IgD-negative memory B cell (primary cell): ENCODE data around the gene NMRK2. TPM values are rescaled to one million over a fixed set of nuclear protein-coding genes. Genes with fewer than 3 reads are reported as not detected.
"Not testable (repeated sequence)": the region's sequence is repeated elsewhere in the genome, so short reads cannot be mapped to it uniquely, and the experiment has no call there.

Source experiments
- H3K27ac Mint-ChIP-seq, 3 donors: one replicate each; pipeline ENCODE4 v1.8.0; 2020 to 2022; ENCODE audit warnings: mild to moderate bottlenecking in 3 of 3, mixed read lengths in 3 of 3, moderate library complexity in 1 of 3
- H3K27me3 Mint-ChIP-seq: one replicate; pipeline ENCODE4 v1.8.0; 2021; ENCODE audit warnings: mixed read lengths
- H3K36me3 Mint-ChIP-seq: one replicate; pipeline ENCODE4 v1.8.0; 2020; ENCODE audit warnings: mild to moderate bottlenecking, mixed read lengths
- H3K4me1 Mint-ChIP-seq, 3 donors: one replicate each; pipeline ENCODE4 v1.8.0; 2020 to 2022; ENCODE audit warnings: mixed read lengths in 3 of 3, mild to moderate bottlenecking in 1 of 3
- H3K4me3 Mint-ChIP-seq, 4 donors: one replicate each; pipeline ENCODE4 v1.8.0; 2020 to 2022; ENCODE audit warnings: mild to moderate bottlenecking in 4 of 4, mixed read lengths in 4 of 4, moderate library complexity in 3 of 4
- H3K9me3 Mint-ChIP-seq, 3 donors: one replicate each; pipeline ENCODE4 v1.8.0; 2020 to 2021; ENCODE audit warnings: mixed read lengths in 3 of 3, mild to moderate bottlenecking in 1 of 3
- polyA plus RNA-seq: library from polyadenylated mRNA; unstranded; fragments of 300-500 nt; fragmentation: Illumina TruSeq; gene quantifications from one replicate; pipeline ENCODE4 v1.2.3, GENCODE V29; 2021

The NMRK2 gene
- polyA plus RNA-seq, 1 donor from 2014 or later = not detected

DNA sequence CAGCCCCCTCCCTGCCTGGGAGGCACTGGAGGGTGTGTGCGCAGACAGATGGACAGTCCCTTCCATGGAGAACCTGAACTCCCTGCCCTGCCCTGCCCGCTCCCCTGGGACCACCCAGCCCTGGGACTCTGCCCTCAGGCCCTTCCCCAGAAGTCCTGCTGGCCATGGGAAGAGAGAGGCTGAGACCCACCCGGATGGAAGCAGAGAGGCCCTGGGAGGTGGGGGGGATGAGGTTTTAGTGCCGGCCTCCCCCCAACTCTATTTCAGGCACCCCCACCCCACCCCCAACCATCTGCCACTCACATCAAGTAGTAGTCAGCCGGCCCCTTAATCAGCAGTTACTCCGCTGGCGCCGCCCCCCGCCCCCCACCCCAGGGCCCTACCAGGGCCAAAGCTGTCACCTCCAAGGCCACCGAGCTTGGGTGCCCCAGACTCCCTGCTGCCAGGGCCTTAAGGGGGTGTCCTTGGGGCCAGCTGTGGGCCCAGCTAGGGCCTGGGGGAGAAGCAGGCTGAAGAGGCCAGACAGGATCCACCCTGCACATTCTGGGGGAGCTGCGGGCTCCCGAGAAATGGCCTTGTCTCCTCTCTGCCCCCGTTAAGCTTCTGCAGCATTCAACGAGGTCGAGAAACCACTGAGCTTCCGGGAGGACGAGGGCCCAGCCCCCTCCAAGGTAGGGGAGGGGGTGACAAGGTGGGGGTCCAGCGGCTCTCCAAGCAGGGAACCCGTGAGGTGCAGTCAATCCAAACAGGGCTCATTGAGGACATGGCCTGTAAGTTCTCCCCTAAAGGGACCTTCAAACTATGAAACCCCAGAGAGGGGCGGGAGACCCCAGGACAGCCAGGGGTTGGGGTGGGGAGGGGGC, 17.4 kb downstream of the NMRK2 start:
- H3K4me1 Mint-ChIP-seq = peaks cover 3 to 8% (median 6%) of the 10 kb centered on the region in 3 donors
- no peak overlapping the region for H3K4me3 Mint-ChIP-seq
- peaks cover 8% of the 10 kb centered on the region for H3K27me3 Mint-ChIP-seq
- no peaks in the 10 kb centered on the region for H3K36me3 Mint-ChIP-seq
- no peak overlapping the region for H3K27ac Mint-ChIP-seq
- no peaks in the 10 kb centered on the region for H3K9me3 Mint-ChIP-seq

DNA sequence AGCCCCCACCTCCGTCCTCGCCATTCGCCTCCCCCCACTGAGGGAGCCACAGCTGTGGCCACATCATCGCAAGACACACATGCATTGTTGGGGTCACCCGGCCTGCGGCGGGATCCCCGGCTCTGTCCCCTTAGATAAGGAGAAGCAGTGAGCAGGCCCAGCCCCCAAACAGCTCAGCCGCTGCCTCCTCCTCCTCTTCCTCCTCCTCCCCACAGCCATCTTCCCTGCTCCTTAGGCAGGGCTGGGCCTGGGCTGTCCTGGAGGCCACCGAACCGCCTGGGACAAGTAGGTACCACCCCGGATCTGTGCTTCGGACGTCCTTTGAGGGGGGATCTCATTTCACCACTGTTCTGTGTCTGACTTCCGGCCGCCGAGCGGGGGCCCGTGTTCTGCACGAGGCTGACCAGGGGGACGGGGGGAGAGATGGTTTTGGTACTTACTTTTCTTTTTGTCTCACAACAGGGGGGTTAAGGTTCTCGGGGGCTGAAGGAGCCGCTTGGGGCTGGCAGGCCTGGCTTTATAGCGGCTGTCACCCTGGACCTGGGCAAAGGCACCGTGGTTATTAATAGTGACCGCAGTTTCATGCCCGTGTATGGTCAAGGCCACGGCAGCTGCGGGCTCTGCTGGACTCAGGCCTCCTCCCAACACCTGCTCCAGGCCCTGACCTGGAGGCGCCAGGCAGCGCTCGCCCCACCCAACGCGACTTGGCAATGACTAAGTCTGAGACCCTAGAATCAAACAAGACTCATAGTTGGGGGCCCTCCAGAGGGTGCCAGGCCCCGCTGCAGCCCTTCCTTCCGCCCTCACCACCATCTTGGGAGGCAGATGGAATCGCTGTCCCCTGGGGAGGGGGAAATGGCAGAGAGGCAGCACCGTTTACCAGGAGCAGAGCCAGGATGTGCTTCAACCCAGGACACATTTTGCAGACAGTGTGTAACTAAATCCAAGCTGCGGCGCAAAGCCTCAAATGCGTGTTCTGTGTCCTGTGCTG, 18.3 kb downstream of the NMRK2 start:
- no peaks in the 10 kb centered on the region for H3K9me3 Mint-ChIP-seq
- peaks cover 3 to 8% (median 6%) of the 10 kb centered on the region in 3 donors for H3K4me1 Mint-ChIP-seq
- H3K4me3 Mint-ChIP-seq = peak overlapping the region in 2 of 4 donors; percentile 60 to 74
- H3K36me3 Mint-ChIP-seq = no peaks in the 10 kb centered on the region
- peaks cover 8% of the 10 kb centered on the region for H3K27me3 Mint-ChIP-seq
- H3K27ac Mint-ChIP-seq = peak overlapping the region in 2 of 3 donors; percentile 25 to 46

DNA sequence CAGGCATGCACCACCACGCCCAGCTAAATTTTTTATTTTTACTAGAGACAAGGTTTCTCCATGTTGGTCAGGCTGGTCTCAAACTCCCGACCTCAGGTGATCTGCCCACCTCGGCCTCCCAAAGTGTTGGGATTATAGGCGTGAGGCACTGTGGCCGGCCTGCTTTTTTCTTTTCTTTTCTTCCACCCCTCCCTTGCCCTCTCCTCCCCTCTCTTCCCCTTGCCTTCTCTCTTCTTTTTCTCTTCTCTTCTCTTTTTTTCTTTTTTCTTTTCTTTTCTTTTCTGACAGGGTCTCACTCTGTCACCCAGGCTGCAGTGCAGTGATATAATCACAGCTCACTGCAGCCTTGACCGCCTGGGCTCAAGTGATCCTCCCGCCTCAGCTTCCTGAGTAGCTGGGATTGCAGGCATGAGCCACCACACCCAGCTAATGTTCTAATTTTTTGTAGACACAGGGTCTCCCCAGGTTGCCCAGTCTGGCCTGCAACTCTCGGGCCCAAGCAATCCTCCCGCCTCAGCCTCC, 19.9 kb downstream of the NMRK2 start:
- H3K4me3 Mint-ChIP-seq = peak overlapping the region in 1 of 4 donors; percentile 47
- not testable (repeated sequence) for H3K27ac Mint-ChIP-seq, H3K9me3 Mint-ChIP-seq, H3K27me3 Mint-ChIP-seq, H3K4me1 Mint-ChIP-seq, H3K36me3 Mint-ChIP-seq

DNA sequence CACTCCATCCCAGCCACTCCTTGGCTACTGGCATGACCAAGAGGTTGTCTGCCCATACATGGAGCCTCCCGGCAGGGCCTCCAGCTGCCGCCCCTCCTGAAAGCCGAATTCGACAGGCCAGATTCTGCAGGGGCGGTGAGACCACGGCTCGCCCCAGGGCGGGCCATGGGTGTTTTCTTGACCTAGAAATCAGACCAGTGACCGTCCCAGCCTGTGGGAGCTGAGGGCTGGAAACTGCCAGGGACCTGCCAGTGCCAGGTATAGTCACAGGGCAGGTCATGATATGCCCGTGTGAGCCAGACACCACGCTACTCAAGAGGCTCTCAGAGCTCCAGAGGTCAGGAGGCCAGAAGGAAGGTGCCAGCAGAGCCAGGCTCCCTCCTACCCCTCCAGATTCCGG, 21.2 kb downstream of the NMRK2 start:
- Mint-ChIP-seq H3K27me3 (peaks cover 5% of the 10 kb centered on the region), H3K27ac (no peak overlapping the region), H3K36me3 (no peaks in the 10 kb centered on the region), H3K4me1 (peaks cover 3 to 6% (median 5%) of the 10 kb centered on the region in 3 donors), H3K9me3 (no peaks in the 10 kb centered on the region), H3K4me3 (no peak overlapping the region)

DNA sequence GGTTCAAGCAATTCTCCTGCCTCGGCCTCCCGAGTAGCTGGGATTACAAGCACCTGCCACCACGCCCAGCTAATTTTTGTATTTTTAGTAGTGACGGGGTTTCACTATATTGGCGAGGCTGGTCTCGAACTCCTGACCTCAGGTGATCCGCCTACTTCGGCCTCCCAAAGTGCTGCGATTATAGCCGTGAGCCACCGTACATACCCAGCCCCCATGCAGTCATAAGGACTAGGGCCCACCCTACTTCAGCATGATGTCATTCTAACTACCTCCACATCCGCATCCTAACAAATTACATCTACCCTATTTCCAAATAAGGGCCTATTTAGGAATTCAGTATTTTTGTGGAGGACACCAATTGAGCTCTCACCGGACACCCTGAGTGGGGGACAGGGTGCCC, 22.4 kb downstream of the NMRK2 start:
- peak overlapping the region in 1 of 4 donors; percentile 74 for H3K4me3 Mint-ChIP-seq
- peak overlapping the region in 1 of 3 donors; percentile 23 for H3K27ac Mint-ChIP-seq
- H3K27me3 Mint-ChIP-seq, H3K4me1 Mint-ChIP-seq, H3K9me3 Mint-ChIP-seq, H3K36me3 Mint-ChIP-seq: not testable (repeated sequence)

DNA sequence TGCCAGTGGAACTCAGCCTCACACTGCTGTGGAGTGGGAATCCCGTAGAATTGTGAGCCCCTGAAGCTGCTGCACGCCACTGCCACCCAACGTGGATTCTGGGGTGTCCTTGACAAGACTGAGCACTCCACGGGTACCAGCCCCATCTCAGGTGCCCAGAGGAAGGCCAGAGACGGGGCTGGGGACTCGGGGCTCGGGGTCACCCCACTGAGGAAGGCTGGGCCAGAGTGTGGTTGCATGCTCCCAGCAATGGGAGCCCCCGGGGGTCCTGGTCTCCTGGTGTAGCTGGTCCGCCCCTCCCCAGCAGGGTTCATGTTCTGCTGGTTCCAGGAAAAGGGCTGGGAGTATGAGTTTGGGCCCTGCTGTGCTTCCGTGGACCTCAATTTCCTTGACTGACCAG, 22.8 kb downstream of the NMRK2 start:
- Mint-ChIP-seq H3K36me3 (no peaks in the 10 kb centered on the region), H3K27me3 (peaks cover 5% of the 10 kb centered on the region), H3K4me1 (peaks cover 3 to 6% (median 5%) of the 10 kb centered on the region in 3 donors), H3K27ac (no peak overlapping the region), H3K4me3 (no peak overlapping the region), H3K9me3 (no peaks in the 10 kb centered on the region)

DNA sequence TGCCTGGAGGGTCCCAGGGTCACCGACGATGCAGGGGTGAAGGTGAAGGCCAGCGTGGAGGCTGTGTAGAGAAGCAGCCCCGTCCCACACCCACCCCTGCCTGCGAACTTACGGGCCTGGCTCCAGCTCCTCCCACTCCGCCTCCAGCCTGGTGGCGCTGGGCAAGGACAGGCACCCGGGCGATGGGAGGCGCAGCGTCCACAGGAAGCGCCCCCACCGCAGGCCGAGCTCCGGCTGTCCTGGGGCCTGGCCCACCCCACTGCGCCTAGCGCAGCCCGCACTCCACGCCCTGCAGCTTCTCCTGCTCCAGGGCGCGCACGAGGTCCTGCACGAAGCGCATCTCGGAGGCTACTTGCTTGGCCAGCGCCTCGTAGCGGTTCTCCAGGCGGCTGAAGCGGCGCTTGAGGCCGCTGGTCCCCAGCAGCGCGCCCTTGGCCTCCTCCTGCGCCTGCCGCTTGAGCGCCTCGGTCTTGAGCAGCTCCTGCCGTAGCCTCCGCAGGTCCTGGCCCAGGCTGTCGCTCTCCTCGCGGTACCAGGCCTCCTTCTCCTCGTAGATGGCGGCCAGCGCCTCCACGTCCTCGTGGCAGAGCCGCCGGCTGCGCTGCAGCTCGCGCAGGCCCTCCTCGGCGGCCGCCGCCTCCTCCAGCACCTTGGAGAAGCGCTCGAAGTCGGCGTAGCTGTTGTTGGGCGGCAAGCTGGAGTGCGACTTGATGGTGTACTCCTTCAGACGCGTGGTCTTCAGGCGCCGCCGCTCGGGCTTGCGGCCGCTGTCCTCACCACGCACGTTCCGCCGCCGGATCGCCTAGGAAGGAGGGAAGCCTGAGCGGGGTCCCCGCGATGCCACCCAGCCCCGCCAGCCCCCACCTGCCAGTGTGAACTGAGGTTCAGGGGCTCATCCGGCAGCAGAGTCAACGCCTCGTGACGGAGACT, 26.2 kb downstream of the NMRK2 start:
- H3K36me3 Mint-ChIP-seq = peaks cover 2% of the 10 kb centered on the region
- no peaks in the 10 kb centered on the region for H3K4me1 Mint-ChIP-seq
- no peak overlapping the region for H3K4me3 Mint-ChIP-seq
- H3K27me3 Mint-ChIP-seq = no peaks in the 10 kb centered on the region
- no peaks in the 10 kb centered on the region for H3K9me3 Mint-ChIP-seq
- H3K27ac Mint-ChIP-seq = no peak overlapping the region

DNA sequence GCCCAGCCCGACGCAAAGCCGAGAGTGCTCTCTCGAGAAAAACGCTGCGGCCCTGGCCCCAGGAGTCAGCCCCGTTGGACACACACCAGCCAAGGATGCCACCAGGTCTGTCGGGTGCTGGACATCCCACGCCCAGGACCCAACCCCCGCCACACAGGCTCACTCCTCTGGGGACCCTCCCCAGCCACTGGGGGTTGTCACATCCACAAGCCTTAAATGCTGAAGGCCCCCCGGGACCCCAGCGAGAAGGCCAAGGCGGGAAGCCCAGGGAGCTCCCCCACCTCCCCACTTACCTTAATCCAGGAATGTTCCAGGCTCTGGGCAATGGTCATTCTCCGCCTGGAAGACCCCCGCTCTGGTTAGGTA, 26.9 kb downstream of the NMRK2 start:
- Mint-ChIP-seq H3K9me3 (no peaks in the 10 kb centered on the region), H3K4me3 (no peak overlapping the region), H3K4me1 (no peaks in the 10 kb centered on the region), H3K36me3 (peaks cover 2% of the 10 kb centered on the region), H3K27me3 (no peaks in the 10 kb centered on the region), H3K27ac (no peak overlapping the region)

DNA sequence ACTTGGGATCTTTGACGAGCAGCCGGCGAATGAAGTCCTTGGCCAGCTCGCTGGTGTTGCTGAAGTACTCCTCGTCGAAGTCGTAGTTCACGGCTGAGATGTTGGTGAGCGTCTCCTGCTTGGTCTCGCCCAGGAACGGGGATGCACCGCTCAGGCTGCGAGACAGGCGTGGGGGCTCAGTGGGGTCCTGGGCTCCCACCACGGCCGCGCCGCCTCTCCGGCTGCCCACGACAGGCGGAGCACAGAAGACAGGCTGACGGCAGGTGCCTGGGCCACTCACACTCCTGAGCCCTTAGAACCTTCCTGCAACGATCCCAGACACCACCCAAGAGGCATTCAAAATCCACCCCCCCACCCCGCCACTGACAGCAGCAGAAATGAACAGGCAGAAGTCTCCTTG, 28.1 kb downstream of the NMRK2 start:
- Mint-ChIP-seq H3K9me3 (no peaks in the 10 kb centered on the region), H3K27ac (no peak overlapping the region), H3K27me3 (no peaks in the 10 kb centered on the region), H3K4me3 (no peak overlapping the region), H3K4me1 (no peaks in the 10 kb centered on the region), H3K36me3 (peaks cover 2% of the 10 kb centered on the region)

DNA sequence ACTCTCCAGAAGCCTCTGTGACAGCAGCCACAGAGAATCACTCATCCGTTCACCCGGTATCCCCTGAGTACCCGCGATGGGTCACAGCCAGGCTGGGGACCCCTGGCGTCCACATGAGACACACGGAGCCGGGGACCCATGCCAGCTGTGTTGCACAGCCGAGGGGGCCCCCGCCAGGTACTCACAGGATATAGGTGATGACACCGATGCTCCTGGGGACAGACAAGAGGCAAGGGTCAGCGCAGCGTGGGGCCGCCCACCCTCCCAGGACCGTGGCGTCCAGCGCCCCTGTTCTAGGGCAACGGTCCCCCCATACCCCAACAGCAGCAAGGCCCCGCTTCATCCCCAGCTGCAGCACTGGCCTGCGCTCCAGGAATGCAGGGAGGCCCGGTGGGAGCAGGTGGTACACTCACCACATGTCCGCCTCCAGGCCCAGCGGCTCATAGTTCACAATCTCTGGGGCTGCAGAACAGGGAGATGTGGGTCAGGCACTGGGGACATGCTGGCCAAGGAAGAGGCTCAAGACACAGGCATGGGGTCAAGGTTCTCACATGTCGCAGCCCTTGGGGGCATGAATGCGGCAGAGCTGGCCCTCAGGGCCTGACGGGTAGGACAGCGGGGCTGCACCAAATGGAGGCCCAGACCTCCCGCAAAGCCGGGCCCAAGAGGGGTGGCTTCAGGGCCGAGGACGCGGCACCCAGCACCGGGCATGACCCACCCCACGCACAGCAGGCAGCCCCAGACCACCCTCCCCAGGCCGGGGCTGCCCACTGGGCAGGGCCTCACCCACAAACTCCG, 30.8 kb downstream of the NMRK2 start:
- Mint-ChIP-seq H3K4me1 (peaks cover 0 to 2% (median 0%) of the 10 kb centered on the region in 3 donors), H3K27ac (peak overlapping the region in 1 of 3 donors; percentile 73), H3K27me3 (no peaks in the 10 kb centered on the region), H3K36me3 (peaks cover 2% of the 10 kb centered on the region), H3K9me3 (no peaks in the 10 kb centered on the region), H3K4me3 (no peak overlapping the region)

DNA sequence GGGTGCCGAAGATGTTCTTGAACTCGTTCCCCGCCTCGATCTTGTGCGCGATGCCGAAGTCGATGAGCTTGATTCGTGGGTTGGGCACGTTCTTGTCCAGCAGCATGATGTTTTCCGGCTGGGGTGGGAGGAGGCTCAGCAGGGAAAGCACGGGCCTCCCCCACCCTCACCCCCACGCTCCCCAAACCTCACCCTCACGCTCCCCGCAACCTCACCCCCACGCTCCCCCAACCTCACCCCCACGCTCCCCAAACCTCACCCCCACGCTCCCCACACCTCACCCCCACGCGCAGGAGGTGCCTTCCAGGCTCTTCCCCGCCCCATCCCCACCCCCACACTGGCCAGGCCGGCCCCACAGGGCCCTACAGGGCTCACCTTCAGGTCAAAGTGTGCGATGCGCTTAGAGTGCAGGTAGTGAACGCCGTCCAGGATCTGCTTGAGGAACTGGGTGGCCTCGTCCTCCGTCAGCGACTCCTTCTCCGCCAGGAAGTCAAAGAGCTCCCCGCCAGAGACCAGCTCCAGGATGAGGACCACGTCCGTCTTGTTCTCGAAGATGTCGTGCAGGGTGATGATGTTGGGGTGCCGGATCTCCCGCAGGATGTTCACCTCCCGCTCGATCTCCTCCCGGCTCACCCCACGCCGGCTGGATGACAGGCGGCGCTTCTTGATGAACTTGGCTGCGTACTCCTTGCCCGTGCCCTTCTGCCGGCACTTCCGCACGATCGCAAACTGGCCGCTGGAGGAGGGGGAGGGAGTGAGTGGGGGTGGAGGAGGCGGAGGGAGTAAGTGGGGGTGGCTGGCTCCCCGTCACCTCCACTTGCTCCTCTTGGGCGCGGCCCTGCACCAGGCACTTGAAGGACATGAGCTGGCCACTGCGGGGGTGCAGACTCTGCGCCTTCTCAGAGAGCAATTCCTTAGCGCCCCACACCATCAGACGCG, 31.7 kb downstream of the NMRK2 start:
- Mint-ChIP-seq H3K36me3 (peaks cover 2% of the 10 kb centered on the region), H3K4me1 (peaks cover 2 to 5% (median 2%) of the 10 kb centered on the region in 3 donors), H3K9me3 (no peaks in the 10 kb centered on the region)

DNA sequence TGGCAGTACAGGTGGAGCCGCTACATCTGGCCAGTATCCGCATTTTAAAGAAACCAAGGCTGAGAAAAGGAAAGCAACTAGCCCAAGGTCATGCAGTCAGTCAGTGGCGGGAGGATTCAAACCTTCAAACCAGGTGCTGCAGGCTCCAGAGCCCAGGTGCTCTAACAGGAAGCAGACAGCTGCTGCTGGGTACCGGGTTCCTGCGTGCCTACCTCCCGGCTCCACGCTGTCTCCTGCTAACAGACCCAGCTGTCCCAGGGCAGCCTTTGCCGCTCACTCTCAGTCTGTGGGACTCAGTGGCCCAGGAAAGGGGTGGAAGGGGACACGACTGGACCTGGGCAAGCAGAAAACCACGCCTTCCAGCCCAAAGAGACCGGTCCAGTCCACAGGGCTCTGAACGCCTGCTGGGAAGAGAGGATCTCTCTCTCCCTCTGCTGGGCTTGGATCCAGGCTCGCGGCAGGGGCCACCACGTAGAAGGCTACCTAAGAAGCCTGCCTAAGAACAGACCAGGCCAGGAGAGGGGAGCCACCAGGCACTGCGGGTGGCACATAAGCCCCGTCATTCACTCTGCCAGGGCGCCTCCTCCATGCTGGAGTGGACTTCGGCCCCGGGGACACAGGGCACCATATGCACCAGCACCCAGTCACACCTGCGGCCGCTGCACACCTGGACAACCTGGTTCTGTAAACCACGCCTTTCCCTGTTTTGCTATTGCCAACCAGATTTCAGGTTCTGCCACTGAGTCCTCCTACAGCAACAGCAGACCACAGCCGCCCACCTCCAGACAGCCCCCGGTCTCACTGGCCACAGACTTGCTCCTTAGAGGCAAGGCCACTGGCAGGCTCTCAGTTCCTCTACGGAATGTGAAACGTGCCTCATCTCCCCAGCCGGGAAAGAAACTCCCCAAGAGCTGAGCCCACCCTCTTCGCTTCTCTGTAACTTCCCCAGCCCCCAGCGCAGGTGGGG, 33.5 kb downstream of the NMRK2 start:
- Mint-ChIP-seq H3K36me3 (peaks cover 2% of the 10 kb centered on the region), H3K27ac (no peak overlapping the region)

More for the DNA sequence above, 31.7 kb downstream of the NMRK2 start:
- Mint-ChIP-seq H3K27me3 (no peaks in the 10 kb centered on the region), H3K27ac (no peak overlapping the region), H3K4me3 (no peak overlapping the region)

More for the DNA sequence above, 33.5 kb downstream of the NMRK2 start:
- Mint-ChIP-seq H3K4me3 (peak overlapping the region in 1 of 4 donors; percentile 37), H3K4me1 (peaks cover 6 to 15% (median 13%) of the 10 kb centered on the region in 3 donors), H3K9me3 (no peaks in the 10 kb centered on the region), H3K27me3 (no peaks in the 10 kb centered on the region)
